Activated CD4-positive, alpha-beta T cell treated with anti-CD3 and anti-CD28 coated beads, Interleukin-10, Interleukin-2, amounts not matched to agents 100 ng/mL and 50 ng/mL, durations not matched to agents 16 hours and 8 hours (primary cell): ENCODE measurements around the gene SLC25A19.

ENCODE experiments used
- DNase-seq: peaks from one replicate; pipeline ENCODE4 v3.0.0-alpha.2; 2020

Gene SLC25A19

DNA sequence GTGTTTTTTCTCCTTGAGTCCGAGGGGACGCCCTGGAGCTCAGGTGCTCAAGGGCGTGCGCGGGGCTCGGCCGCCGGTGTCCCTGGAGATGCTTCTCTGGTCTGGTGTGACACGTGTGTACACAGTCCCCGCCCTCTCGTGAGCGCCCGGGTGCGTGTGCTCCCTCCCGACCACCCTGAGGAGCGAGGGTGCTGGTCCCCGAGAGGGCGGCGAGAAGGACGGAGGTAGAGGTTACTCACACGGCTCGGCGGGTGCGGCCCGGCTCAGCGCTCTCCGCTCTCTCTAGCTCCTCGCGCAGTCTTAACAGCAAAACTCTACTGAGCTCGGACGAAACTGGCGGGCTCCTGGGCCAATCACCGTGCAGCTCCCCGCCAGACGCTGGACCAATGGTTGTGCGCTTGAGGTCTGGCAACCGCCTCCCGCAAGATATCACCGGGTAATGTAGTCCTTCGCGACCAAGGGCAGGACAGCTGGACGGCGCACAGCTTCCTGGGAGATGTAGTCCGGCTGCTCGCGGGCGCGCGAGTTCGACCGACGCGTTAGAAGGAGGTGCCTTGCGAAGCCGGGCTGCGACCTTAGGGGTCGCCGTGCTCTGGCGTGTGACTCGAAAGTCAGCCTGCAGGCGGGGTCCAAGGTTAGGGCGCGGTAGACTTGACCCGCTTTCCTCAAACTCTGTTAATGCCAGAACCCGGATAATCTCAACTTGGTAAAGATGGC lies at the start of gene SLC25A19:
Gene SLC25A19 (minus strand): TSS at position 319 of the 717 bp plus-strand sequence. CDS start 2,669 bp downstream, outside the sequence.
- peak; percentile 99 for DNase-seq

GRCh38 chr17:75338335-75338734 lies 49.1 kb upstream of the SLC25A19 start:
- peak; percentile 69 for DNase-seq

DNA sequence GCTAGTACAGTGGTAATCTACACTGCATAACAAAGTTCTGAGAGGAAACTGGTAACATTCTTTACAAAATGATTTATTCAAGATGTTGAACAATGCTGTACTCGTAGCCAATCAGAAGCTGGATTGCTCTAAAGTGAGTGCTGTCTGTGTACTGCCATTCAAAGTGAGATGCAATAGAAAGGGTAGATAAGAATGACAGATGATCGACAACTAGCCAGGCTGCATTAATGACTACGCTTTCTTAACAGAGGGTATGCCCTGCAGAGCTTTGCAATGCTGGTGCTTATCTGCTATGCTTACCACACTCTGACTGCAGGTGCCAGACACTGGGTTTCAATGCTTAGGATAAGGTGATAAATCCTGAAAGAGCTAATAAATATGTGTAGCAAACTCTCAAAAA lies 46.1 kb upstream of the SLC25A19 start:
- no peak for DNase-seq

GRCh38 chr17:75334723-75335122 lies 45.5 kb upstream of the SLC25A19 start:
- DNase-seq: no peak

DNA sequence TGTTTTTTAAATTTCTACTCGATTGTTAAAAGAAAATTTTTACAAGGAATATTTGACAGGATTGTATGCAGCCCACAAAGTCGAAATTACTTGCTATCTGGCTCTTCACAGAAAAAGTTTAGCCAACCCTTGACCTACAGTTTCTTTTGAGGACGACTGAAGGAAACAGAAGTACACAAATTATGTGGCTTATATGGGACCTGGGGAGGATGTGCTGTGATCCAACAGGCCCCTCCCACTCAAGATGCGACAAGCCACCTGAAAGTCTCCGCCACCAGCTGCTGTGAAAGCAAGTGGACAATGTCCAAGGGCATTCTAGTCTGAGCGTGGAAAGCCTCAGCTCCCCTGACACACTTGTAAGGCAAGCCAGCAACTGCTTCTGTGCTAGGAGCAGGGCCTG lies 42.4 kb upstream of the SLC25A19 start:
- no peak for DNase-seq

GRCh38 chr17:75327757-75328156 lies 38.5 kb upstream of the SLC25A19 start:
- no peak for DNase-seq

GRCh38 chr17:75326226-75326848 lies 37.1 kb upstream of the SLC25A19 start:
- no peak for DNase-seq

GRCh38 chr17:75325827-75326225 lies 36.6 kb upstream of the SLC25A19 start:
- no peak for DNase-seq

DNA sequence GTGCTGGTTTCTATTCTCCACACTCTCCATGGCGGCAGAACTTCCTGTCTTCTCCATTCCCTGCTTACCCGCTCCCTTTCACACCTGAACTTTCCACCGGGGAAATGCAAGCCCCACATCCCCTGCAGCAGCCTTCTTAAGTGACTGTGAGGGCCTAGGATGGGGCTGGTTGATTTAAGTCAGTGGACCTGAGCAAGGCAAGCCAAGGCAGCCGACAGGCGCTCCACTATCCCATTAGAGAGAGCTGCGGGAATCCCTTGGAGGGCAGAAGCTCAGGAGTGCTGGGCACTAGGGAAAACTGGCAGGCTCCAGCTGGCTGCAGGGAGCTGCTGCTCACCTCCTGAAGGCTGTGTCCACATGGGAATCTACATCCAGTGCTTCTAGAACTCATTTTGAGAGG lies 36.1 kb upstream of the SLC25A19 start:
- DNase-seq: no peak

DNA sequence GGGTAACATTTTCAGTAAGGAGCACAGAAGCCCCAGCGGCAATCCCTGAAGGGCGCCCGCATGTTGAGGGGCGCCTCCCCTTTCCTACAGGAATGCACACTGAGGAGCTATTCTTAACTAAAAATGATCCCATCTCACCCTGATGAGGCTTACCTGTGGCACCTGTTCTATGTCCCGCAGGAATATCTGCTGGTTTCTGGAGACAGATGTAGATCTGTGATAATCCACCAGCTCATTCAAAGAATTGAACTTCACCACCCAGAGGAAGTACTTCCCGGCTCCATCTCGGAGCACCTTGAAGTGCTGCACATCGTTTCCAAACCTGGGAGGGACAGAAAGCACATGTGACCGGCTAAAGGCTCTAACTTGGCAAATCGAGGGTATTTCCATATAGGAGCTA lies 32.3 kb upstream of the SLC25A19 start:
- DNase-seq: no peak

DNA sequence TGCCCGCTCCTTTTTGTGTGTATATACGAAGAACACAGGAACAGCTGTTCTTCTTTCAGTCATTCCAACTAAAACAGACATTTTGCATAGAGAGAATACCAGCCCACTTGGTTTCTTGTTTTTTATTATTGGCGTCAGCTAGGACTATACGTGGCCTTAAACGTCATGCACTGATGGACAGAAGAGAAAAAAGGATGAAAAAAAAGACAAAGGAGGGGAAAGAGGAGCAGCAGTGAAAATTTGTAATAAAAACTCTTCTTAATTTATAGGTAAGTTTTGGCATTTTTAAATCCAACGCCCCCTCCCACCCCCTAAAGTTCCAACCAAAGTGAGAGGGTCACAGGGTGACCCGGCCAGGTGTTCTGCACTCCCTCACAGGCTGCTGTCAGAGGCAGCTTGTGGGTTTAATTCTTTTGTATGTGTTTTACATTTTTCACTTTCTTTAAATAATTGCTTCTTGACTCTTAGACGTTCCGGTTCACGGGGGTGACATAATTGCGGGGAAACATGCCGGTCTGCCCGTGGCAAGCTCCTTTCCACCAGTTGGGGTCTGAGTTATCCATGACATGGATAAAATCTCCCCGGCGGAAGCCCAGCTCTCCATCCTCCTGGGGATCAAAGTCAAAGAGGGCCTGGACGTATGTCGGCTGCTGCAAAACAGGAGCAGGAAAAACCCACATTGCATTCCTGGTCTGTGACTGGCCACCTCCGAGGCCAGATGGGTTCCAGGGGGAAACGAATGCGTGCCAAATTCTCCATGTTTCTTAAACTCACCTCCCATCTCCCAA lies 30.9 kb upstream of the SLC25A19 start:
- no peak for DNase-seq

DNA sequence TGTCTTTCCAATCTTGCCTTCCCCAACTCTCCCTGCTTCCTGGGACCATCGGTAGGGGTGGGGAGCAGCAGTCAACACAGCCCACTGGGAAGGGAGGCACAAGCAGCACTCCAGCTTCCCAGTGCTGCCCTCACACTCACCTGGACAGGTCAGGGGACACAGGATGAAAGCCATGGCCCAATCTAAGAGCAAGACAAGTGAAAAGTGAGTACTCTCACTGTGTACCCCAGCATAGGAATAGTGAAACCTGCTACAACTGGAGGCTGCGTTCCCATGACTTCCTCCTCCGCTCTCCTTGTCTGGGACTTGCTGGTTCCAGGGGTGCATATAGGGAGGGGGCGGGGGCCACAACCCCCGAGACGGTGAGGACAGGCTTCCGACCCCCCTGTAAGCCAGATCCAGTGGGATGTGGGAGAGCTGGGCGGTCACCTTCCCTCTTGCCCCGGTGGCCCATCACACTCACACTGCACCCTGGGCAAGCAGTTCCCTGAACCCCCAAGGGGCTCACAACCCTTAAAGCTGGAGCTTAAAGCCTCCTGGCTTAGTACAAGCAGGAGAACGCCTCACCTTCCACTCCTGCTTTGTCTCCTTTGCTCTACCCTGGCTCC lies 29.5 kb upstream of the SLC25A19 start:
- DNase-seq: no peak

- no peak for DNase-seq
Measured at GRCh38 chr17:75318211-75318610, 29.0 kb upstream of the SLC25A19 start.

GRCh38 chr17:75317671-75318070 lies 28.4 kb upstream of the SLC25A19 start:
- DNase-seq: no peak

GRCh38 chr17:75316253-75316652 lies 27.0 kb upstream of the SLC25A19 start:
- DNase-seq: no peak

- DNase-seq: peak; percentile 74
Measured at GRCh38 chr17:75315541-75316243, 26.5 kb upstream of the SLC25A19 start.

- DNase-seq: peak; percentile 63
Measured at GRCh38 chr17:75313941-75314551, 24.8 kb upstream of the SLC25A19 start.

DNA sequence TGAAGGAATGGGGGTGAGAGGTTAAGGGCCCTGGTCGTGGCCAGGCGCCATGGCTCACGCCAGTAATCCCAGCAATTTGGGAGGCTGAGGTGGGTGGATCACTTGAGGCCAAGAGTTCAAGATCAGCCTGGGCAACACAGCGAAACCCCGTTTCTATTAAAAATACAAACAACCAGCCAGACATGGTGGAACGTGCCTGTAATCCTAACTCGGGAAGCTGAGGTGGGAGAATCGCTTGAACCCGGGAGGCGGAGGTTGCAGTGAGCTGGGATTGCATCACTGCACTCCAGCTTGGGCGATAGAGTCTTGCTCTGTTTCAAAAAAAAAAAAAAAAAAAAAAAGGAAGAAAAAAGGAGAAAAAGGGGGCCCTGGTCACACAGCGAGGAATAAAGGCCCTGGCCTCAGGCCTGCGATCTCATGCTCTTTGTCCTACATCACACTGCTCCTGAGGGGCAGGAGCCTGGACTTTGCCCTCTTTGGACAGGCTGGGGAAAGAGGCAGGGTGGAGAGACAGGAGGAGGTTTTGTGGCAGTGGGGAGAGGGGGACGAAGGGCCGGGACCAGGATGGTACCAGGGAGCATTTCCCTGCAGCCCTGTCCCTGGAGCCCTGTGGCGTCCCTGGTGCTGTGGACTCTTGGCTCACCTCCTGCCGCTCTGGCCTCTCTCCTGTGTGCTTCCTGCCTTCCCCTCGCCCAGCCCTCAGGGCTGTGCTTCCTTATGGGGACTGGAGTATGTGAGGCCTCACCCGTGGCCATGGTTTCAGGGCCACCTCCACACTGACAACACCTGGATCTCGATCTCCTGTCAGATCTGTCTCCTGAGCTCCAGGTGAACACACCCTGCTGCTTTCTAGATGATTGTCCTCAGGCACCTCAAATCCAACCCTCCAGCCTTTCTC lies 19.7 kb upstream of the SLC25A19 start:
- DNase-seq: no peak

- no peak for DNase-seq
Measured at GRCh38 chr17:75307957-75308731, 18.9 kb upstream of the SLC25A19 start.

GRCh38 chr17:75301502-75302206 lies 12.4 kb upstream of the SLC25A19 start:
- DNase-seq: no peak
